ENCODE measurements around the gene FOCAD.
"Not testable (repeated sequence)": the region's sequence is repeated elsewhere in the genome, so short reads cannot be mapped to it uniquely, and the experiment has no call there.

The FOCAD gene

DNA sequence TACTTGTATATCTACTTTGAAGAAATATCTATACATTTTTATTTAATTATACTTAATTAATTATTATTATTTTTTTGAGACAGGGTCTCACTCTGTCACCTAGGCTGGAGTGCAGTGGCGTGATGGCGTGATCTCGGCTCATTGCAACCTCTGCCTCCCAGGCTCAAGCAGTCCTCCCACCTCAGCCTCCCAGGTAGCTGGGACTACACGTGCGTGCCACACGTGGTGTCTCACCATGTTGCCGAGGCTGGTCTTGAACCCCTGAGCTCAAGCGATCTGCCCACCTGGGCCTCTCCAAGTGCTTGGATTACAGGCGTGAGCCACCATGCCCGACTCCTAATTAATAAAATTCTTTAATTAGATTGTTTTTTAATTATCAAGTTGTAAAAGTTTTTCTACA lies 10.5 kb upstream of the FOCAD start:
- DNase-seq (ENCODE audit: low read depth), result not testable (repeated sequence)

DNA sequence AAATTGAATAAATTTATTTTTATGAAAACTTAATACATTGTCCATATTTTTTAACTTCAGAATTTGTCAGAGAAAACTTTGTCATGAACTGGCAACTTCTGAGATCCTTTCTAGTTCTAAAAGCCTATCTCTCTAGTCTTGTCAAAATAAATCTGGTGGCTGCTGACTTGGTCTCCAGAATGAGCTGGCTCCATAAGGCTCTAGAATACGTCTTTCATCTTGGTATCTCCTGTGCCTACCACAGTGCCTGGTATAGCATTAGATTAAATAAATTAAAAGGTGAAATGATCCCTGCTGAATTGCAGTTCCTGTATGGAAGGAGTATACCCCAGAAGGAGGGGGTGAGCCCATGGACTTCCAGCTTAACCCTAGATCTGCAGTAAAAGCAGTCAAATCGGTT lies 2.6 kb upstream of the FOCAD start:
- no peak for DNase-seq (ENCODE audit: low read depth)

DNA sequence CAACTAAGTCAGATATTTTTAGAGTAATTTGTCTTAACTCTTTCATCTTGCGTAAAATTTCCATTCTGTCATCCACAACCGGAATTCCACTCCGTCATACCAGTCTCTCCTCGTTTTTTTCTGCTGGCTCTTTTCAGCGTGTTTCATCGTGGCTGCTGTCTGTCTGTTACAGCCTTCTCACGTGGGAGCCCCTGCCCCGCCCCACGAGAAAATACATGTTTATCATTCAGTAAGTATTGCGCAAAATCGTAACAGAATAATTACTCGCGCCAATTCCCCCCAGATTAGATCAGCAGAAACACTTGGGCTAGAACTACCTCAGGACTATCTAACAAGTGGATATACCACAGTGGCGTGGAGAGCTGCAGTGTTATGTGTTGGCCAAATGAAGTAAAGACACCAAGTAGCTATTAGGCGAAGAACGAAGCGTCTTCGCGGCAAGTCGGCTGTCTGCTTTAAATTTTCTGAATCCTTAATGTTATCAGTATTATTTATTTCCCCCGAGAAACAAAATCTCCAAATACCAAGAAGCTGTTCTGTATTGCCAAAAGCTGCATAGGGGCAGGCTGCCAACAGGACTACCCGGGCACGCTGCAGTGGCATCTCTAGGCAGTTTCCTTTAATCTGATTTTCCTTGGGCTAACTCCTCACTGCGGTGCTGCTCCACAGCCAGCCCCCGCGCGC lies 566 bp upstream of the FOCAD start:
- DNase-seq (ENCODE audit: low read depth), result peak; percentile 75

DNA sequence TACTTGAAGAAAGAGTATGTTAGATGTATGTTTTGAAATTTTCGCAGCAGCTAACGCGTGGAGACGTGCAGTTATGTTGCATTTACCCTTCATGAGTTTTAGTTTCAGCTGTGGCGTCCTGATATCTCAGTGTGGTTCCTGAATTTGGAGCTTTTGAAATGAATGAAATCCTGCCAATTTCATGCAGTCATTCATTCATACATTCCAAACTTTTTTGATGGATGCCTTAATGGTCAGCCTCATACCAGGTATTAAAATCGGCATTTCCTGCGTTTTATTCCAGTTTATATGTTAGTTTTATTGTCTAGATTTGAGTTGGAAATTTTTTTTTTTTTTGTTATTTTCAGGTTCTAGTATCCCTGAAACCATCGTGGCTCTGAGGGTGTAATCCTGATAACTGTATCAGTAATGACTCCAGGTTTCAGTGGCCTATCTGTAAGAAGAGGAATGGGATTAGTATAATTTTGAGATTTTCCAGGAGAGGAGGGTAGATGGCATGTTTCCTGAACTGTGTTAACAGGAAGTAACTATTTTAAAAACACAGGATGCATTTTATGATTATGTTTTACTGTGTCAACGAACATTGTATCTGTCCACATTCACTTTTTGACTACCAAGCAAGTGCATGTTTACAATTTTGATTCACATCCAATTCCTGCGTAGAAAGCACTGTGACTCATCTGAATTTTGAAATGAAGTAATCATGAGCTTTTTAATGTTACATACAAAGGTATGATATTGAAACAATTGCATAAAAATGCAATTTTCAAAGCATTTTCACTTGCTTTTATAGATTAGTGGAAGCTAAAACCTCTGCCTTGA lies 1.0 kb downstream of the FOCAD start:
- DNase-seq (ENCODE audit: low read depth), result peak; percentile 74

DNA sequence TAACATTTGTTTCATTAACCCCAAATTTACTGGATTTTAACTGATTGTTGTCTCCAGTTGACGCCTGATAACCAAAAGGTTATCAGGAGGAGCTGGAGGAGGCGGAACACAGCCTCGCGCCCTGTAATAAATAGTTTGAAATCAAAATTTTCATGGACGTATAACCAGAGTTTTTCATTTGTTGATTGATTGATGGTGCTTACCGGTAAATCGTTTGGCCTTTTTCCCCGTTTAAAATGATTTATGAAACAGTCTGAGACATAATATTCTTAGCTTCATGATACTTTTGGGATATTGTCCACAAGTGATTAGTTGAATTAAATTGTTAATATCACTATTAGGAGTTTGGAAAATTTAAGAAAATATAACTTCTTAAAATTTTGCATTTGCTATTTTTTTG lies 1.7 kb downstream of the FOCAD start:
- DNase-seq (ENCODE audit: low read depth), result no peak

DNA sequence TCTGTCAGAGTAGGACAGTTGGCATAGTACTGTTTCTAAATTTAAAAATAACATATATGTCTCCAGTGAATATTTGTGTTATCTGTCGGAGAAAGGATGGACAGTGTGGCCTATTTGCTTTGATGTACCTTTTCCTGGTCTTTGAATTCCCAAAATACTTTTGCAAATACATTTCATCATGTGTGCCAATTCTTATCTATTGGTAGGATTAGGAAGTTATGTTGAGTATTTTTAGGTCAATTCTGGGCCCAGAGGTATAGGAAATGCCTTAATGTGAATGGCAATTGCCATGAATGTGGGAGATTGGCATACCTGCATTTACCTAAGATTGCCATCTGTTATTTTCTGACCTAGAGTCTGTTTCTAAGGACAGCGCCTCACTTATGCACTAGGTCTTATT lies 5.8 kb downstream of the FOCAD start:
- DNase-seq (ENCODE audit: low read depth), result no peak

DNA sequence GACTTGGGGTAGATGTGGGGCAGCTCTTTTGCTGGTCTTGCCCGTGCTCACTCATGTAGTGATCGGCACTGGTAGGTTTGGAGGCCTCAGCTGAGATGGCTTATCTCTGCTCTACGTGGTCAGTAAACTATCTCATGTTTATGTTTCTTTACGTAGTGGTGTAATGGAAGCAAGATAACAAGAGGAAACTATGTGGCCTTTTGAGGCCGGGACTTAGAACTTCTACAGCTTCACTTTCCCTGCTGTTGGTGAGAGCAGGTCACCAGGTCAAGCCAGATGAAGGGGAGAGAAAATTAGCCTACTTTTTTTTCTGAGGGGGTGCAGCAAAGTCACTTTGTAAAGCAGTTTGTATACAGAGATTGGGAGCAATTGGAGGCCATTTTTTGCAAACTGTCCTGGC lies 8.5 kb downstream of the FOCAD start:
- no peak for DNase-seq (ENCODE audit: low read depth)

DNA sequence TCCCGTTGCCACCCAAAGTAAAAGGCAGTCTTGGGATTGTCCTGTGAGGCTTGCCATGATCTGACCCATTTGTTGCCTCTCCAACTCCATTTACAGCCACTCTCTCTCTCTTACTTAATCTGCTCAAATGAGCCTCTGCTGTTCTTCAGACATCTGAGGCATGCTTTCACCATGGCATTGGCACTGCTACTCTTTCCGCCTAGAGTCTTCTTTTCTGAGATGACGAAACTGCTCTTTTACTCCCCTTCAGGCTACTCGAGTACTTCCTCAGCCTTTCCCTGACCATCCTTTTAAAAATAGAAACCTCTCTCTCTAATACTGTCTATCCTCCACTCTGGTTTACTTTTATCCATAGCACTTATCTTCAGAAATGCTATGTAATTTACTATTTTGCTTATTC lies 9.0 kb downstream of the FOCAD start:
- DNase-seq (ENCODE audit: low read depth), result peak; percentile 49

DNA sequence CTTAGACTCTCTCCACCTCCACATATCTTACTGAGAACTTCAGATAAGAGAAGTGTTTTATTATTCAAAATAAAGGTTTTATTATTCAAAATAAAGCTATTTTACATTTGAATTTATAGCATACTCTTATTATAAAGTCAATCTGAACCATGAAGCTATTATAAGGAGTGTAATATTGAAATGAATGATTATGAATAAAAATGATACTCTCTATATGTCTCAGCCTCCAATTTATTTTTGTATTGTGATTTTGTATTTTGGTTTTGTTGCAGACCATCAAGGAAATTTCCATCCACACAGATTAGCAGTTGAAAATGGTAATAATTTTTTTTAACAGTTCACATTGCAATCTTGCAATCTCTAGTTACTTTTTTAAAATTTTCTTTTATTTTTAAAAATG lies 10.2 kb downstream of the FOCAD start:
- DNase-seq (ENCODE audit: low read depth), result no peak

DNA sequence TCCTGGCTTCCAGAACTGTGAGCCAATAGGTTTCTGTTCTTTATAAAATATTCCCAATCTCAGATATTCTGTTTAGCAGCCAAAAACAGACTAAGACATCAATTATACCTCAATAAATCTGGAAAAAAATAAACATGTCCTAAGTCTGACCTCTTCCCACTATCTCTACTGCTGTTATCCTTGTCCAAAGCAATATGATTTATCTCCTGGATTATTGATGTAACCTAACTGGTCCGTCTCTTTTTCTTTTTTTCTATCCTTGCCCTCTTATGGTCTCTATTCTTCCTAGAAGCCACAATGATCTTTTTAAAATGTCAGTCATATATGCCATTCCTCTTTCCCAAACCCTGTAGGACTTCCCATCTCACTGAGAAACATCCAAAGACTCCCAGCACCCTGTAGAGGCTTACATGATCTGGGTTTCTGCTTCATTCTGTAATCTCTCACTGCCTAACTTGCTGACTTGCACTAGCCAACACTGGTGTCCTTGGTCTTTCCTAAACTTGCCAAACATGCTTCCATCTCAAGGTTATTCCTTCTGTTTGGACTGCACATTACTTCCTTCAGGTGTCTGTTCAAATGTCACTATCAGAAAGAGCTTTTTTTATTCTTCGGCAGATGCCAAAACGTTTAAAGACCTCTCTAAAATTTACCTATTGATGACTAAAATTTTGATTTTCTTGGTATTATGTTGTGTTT lies 13.1 kb downstream of the FOCAD start:
- DNase-seq (ENCODE audit: low read depth), result no peak

DNA sequence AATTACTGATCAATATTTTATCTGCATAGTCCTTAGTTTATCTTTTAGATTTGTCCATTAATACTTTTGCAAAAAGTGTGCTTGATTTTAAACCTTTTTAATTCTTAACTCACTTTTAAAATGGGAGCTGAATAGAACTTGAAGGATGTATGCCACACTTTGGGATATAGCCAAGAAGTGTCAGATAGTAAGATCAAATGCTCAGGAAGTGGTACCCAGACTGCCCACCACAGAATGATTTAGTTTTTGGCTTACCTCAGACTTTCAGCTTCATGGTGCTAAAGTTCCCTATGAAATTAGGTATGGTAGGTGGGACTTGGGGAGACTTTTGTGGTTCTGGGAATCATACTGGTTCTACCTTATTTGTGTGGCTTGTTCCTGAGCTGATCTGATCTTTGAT lies 14.7 kb downstream of the FOCAD start:
- no peak for DNase-seq (ENCODE audit: low read depth)

DNA sequence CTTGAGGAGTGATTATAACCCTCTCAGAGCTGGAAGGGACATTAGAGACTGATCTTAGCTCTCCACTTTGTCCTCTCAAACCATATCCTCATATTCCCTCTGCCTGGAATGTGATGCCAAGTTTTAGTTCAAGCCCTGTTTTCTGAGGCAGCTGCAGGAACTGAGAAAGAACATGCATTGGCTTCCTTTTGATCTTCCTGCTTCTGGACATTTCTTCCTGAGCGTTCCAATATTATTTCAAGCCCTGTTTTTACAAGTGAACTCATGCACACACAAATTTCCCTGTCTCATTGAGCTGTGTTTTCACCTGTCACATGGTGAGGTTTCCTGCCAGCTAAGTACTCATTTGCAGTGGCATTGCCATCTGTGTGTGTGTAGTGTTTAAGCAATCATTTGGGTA lies 17.0 kb downstream of the FOCAD start:
- no peak for DNase-seq (ENCODE audit: low read depth)

DNA sequence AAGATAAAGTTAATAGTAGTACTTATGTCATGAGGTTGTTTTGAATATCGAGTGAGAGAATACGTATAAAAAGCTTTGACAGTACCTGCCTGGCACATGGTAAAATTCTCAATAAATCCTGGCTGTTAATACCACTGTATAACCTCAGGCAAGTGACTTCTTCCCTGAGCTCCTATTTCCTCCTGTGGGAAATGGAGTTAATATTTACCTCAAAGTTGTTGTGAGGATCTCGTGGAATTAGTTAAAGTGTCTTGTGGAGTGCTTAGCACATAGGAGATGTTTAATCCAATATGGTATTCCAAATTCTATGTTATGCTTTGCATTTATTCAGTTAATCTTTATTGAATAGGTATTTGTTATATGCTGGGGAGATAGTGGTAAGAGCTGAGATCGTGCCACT lies 18.5 kb downstream of the FOCAD start:
- DNase-seq (ENCODE audit: low read depth), result no peak

DNA sequence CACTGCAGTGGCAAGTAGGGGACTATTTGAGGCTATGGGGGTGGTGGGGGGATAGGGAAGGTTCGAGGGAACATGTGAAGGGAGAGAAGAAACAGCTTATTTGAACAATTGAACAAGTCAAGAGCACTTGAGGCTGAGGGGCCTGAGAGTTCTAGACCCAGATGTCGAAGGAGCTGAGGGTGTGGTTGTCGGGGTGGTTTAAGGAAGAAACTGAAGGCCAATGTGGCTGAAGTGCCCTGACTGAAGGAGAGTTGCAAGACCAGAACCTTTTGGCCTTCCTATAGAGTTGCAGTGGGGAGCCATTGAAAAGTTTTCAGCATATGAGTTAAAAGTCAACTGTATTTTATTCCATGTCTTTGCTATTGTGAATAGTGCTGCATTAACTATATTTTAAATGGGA lies 19.1 kb downstream of the FOCAD start:
- DNase-seq (ENCODE audit: low read depth), result no peak

DNA sequence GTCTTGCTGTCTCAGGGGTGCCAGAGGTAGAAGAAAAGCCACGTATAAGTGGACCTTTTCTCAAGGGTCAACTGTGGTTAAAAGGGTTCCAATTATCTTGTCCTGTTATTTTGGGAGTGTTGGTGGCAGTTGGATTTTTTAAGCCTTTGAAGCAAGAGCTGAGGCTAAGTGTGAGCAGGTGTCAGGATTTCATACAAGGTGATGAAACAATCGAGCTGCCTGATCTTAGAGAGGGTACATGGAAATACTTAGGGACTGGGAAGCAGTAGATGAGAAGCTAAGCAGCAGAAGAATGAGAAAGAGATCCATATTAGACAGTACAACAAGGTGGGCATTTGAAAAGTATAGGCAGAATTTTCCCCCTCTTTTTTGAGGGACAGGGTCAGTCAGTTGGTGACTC lies 23.6 kb downstream of the FOCAD start:
- no peak for DNase-seq (ENCODE audit: low read depth)

DNA sequence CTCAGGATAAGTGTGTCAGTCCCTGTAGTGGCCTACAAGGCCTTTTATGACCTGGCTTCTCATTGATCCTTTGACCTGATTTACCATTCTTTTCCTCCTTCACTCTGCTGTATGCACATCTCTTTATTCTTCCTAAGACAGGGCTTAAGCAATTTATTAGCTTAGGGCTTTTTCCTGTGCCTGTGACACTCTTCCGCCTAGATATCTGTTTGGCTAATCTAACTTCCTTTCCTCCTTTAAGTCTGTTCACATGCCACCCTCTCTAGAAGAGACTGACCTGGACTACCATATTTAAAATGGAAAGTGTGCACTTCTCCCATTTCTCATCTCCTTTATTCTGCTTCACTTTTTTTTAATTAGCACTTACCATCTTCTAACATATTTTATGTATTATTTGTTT lies 29.1 kb downstream of the FOCAD start:
- DNase-seq (ENCODE audit: low read depth), result no peak

DNA sequence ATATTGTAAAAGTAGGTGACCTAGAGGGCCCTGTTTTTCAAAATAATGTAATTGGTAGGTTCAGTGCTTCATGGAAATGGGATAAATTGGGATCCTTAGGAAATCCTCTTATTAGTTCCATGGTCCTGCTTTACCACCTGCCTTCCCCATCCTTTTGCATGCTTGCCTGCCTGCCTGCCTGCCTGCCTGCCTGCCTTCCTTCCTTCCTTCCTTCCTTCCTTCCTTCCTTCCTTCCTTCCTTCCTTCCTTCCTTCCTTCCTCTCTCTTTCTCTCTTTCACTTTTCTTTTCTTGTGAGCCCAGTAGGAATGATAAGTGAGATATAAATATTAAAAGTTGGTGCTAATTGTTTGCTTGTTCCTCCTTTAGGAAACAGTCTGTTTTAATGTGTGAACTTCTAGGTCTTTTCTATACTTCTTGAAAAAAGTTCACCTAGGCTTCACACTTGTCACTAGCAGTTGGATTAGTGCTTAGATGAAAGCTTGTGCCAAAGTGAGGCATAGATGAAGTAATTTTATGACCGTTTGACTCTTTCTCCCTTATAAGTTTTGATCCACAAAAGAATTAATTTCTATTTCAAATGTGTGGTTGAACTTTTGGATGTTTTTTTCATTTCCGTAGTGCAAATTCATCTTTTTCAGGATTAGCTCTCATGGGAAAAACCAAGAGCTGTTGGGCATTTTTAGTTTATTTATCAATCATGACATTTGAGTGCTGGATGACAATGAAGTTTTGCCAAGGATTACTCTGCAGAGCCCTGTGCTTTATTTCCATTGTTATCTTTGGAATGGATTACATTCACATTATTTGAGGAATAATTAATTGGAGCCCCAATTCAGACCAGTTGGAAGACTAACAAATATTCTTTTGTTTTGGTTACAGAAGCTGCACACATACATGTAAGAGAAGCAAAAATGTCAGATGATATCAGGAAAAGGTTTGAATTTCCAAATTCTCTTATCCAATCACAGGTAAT lies 30.7 kb downstream of the FOCAD start:
- DNase-seq (ENCODE audit: low read depth), result no peak

DNA sequence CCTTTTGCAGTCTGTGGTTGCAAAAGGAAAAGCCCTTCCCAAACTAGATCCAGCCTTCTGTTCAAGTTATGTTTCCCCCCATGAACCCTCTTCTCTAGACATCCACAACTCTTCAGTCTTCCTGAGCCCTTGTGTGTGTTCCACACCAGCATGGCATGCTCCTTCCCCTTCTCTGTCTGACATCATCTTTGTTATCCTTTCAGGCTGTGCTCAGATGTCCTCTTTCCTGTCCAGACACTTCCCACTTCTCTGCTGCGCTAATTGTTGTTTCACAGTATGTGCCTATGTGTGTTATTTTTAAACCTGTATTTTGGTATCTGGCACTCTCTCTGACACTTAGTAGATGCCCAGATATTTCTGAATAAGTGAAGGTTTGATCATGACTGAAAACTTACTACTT lies 38.2 kb downstream of the FOCAD start:
- DNase-seq (ENCODE audit: low read depth), result peak; percentile 19

DNA sequence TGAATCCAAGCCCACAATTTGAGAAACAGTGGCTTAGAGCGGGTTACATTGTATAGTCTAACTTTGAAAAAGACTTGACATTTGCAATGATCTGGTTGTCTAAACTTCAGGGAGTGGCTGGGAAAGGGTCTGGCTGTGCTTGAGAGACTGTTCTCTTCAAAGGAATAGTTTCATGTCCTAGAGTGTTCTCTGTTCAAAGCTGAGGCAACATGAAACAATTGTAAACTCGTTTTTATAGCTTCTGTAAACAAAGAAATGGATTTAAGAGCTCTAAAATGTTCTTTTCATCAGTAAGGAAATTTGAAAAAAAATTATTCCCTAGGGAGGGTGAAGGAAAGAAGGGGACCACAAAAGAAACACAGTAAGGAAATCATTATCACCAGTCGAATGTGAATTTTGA lies 41.6 kb downstream of the FOCAD start:
- DNase-seq (ENCODE audit: low read depth), result no peak

DNA sequence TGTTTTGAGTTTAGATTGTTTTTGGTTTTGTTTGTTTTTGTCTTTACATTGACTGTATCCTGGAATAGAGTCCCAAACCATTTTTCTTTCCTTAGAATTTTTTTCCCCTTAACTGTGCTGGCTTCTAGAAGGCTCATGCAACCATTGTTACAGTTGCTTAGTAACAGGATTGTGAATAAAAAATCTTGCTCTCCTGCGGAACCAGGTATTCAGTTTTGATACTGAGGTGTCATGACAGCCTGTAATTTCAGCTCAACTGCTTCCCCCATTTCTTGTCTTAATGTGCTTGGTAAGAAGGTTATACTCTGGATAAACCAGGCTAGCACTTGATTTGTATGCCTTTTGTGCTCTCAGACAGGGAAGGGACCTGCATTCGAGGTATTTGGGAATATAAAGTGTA lies 42.1 kb downstream of the FOCAD start:
- DNase-seq (ENCODE audit: low read depth), result no peak

DNA sequence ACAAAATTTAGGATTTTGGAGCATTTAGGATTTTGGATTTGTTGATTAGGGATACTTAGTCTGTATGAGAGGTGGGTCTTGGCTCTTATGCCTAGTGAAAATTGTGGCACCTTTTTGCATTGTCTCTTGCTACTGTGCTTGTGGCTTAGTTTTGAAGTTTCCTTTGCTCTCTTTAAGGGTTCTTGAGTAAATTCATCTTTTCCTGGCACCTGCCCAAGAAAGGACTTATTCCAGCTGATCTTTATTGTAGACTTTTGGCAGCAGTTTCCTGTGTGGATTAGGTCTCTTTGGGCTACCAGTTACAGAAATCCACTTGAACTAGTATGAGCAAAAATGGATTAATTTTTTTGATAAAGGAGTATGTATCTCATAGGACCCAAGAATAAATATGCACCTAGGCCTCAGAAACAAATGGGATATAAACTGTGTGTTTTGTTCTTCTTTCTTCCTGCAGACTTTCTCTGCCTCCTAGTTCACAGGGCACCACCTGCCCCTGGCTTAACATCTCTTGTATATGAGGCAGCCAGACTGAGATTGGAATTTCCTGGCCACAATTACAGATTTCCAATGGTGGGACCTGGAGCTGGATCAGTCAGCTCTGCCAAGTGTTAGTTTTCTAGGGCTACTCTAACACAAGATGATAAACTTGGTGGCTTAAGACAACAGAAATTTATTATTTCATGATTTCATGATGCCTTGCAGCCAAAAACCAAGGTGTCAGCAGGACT lies 44.6 kb downstream of the FOCAD start:
- DNase-seq (ENCODE audit: low read depth), result peak; percentile 44

Measured in EH (cell line).